ENCODE results near the gene EXOC6.

EXOC6 gene

GRCh38 chr10:92848441-92849233, at the start of gene EXOC6:
EXOC6 (plus strand) TSS chr10:92848520; CDS start chr10:92848534, 14 bp downstream.
- DNase-seq (ENCODE audit: low read depth, low spot score) = peak; percentile 94

- DNase-seq (ENCODE audit: low read depth, low spot score) = peak; percentile 14
These were observed 48.8 kb upstream of the EXOC6 start for GRCh38 chr10:92799568-92799967.

- DNase-seq (ENCODE audit: low read depth, low spot score) = no peak
These were observed 48.1 kb upstream of the EXOC6 start for GRCh38 chr10:92800134-92800733.

- no peak for DNase-seq (ENCODE audit: low read depth, low spot score)
These were observed 46.1 kb upstream of the EXOC6 start for GRCh38 chr10:92801978-92802872.

GRCh38 chr10:92809840-92810239, 38.5 kb upstream of the EXOC6 start:
- no peak for DNase-seq (ENCODE audit: low read depth, low spot score)

- no peak for DNase-seq (ENCODE audit: low read depth, low spot score)
These were observed 37.3 kb upstream of the EXOC6 start for GRCh38 chr10:92810934-92811532.

GRCh38 chr10:92811986-92812385, 36.3 kb upstream of the EXOC6 start:
- no peak for DNase-seq (ENCODE audit: low read depth, low spot score)

- no peak for DNase-seq (ENCODE audit: low read depth, low spot score)
These were observed 34.3 kb upstream of the EXOC6 start for GRCh38 chr10:92813979-92814378.

GRCh38 chr10:92814790-92815189, 33.5 kb upstream of the EXOC6 start:
- DNase-seq (ENCODE audit: low read depth, low spot score) = no peak

- no peak for DNase-seq (ENCODE audit: low read depth, low spot score)
These were observed 32.2 kb upstream of the EXOC6 start for GRCh38 chr10:92816091-92816531.

- peak; percentile 71 for DNase-seq (ENCODE audit: low read depth, low spot score)
These were observed 26.2 kb upstream of the EXOC6 start for GRCh38 chr10:92822060-92822634.

GRCh38 chr10:92822964-92823363, 25.4 kb upstream of the EXOC6 start:
- DNase-seq (ENCODE audit: low read depth, low spot score) = no peak

- DNase-seq (ENCODE audit: low read depth, low spot score) = no peak
These were observed 22.3 kb upstream of the EXOC6 start for GRCh38 chr10:92826061-92826460.

- DNase-seq (ENCODE audit: low read depth, low spot score) = no peak
These were observed 21.8 kb upstream of the EXOC6 start for GRCh38 chr10:92826504-92826903.

- DNase-seq (ENCODE audit: low read depth, low spot score) = no peak
These were observed 19.1 kb upstream of the EXOC6 start for GRCh38 chr10:92829042-92829785.

GRCh38 chr10:92829786-92830377, 18.4 kb upstream of the EXOC6 start:
- DNase-seq (ENCODE audit: low read depth, low spot score) = no peak

- DNase-seq (ENCODE audit: low read depth, low spot score) = no peak
These were observed 17.6 kb upstream of the EXOC6 start for GRCh38 chr10:92830478-92831389.

- no peak for DNase-seq (ENCODE audit: low read depth, low spot score)
These were observed 16.2 kb upstream of the EXOC6 start for GRCh38 chr10:92832121-92832520.

- DNase-seq (ENCODE audit: low read depth, low spot score) = no peak
These were observed 15.2 kb upstream of the EXOC6 start for GRCh38 chr10:92832998-92833650.
